SK-N-MC (cell line): ENCODE results near the gene SOS2.

Experiments used
- EZH2 ChIP-seq: fragments of 200-600 bp; sonication (generic); IDR thresholded peaks from one replicate; pipeline ENCODE4 v1.6.1; 2017; ENCODE audit warnings: antibody characterized with exemption
- POLR2AphosphoS5 ChIP-seq: IDR thresholded peaks from 2 replicates; pipeline ENCODE4 v1.6.1; 2012; ENCODE audit warnings: mild to moderate bottlenecking, low read depth, low read length, borderline replicate concordance

GRCh38 chr14:50107850-50108249 lies 123.5 kb downstream of the SOS2 start:
- no peak for TF ChIP-seq POLR2AphosphoS5
- TF ChIP-seq EZH2 = no peak
